IPS-20b (cell line): ENCODE data around the gene L3MBTL3.

Experiments
- H3K27ac ChIP-seq: one replicate; pipeline ENCODE4 v1.5.1; 2013; ENCODE audit warnings: low read length
- H3K27me3 ChIP-seq: 2 replicates; pipeline ENCODE4 v1.6.1; 2013; ENCODE audit warnings: mild to moderate bottlenecking, low read length, inconsistent platforms; ENCODE audit not compliant: insufficient read depth
- H3K36me3 ChIP-seq: 2 replicates; pipeline ENCODE4 v1.6.1; 2013; ENCODE audit warnings: low read depth, mild to moderate bottlenecking, inconsistent platforms, low read length, moderate library complexity; ENCODE audit not compliant: insufficient read depth
- H3K4me1 ChIP-seq: 2 replicates; pipeline ENCODE4 v1.6.1; 2013; ENCODE audit warnings: mild to moderate bottlenecking, control low read depth, inconsistent platforms, low read length, moderate library complexity; ENCODE audit not compliant: insufficient read depth
- H3K4me3 ChIP-seq: 2 replicates; pipeline ENCODE4 v1.5.1; 2013; ENCODE audit warnings: mild to moderate bottlenecking, low read length, inconsistent platforms
- H3K9ac ChIP-seq: 2 replicates; pipeline ENCODE4 v1.6.1; 2013; ENCODE audit warnings: low read depth, mild to moderate bottlenecking, inconsistent platforms, low read length, moderate library complexity
- H3K9me3 ChIP-seq: 2 replicates; pipeline ENCODE4 v1.6.1; 2013; ENCODE audit warnings: mild to moderate bottlenecking, low read depth, low read length, inconsistent platforms; ENCODE audit not compliant: insufficient read depth

L3MBTL3 gene

GRCh38 chr6:130050230-130050629, 31.8 kb downstream of the L3MBTL3 start:
- peaks cover 29% of the 10 kb centered on the region for H3K36me3 ChIP-seq
- H3K27me3 ChIP-seq: no peaks in the 10 kb centered on the region
- no peaks in the 10 kb centered on the region for H3K9me3 ChIP-seq
- H3K27ac ChIP-seq: no peak overlapping the region
- no peaks in the 10 kb centered on the region for H3K4me1 ChIP-seq
- no peak overlapping the region for H3K9ac ChIP-seq
- no peak overlapping the region for H3K4me3 ChIP-seq

- Histone ChIP-seq H3K9me3 (no peaks in the 10 kb centered on the region), H3K27me3 (no peaks in the 10 kb centered on the region), H3K36me3 (peaks cover 49% of the 10 kb centered on the region), H3K4me3 (no peak overlapping the region), H3K4me1 (no peaks in the 10 kb centered on the region), H3K27ac (no peak overlapping the region), H3K9ac (no peak overlapping the region)
These were observed 36.3 kb downstream of the L3MBTL3 start for GRCh38 chr6:130054725-130055124.

GRCh38 chr6:130055271-130055670, 36.9 kb downstream of the L3MBTL3 start:
- Histone ChIP-seq H3K27me3 (no peaks in the 10 kb centered on the region), H3K4me1 (no peaks in the 10 kb centered on the region), H3K4me3 (no peak overlapping the region), H3K36me3 (peaks cover 47% of the 10 kb centered on the region), H3K27ac (no peak overlapping the region), H3K9me3 (no peaks in the 10 kb centered on the region), H3K9ac (no peak overlapping the region)

GRCh38 chr6:130057495-130057894, 39.1 kb downstream of the L3MBTL3 start:
- Histone ChIP-seq H3K4me3 (no peak overlapping the region), H3K9me3 (no peaks in the 10 kb centered on the region), H3K4me1 (no peaks in the 10 kb centered on the region), H3K27ac (no peak overlapping the region), H3K9ac (no peak overlapping the region), H3K36me3 (peaks cover 37% of the 10 kb centered on the region), H3K27me3 (no peaks in the 10 kb centered on the region)

- no peaks in the 10 kb centered on the region for H3K4me1 ChIP-seq
These were observed 45.4 kb downstream of the L3MBTL3 start for GRCh38 chr6:130063806-130064205.

GRCh38 chr6:130065609-130066156, 47.3 kb downstream of the L3MBTL3 start:
- Histone ChIP-seq H3K4me3 (no peak overlapping the region), H3K36me3 (peaks cover 18% of the 10 kb centered on the region), H3K27ac (no peak overlapping the region), H3K4me1 (no peaks in the 10 kb centered on the region), H3K9ac (no peak overlapping the region), H3K9me3 (no peaks in the 10 kb centered on the region), H3K27me3 (no peaks in the 10 kb centered on the region)

More at GRCh38 chr6:130063806-130064205, 45.4 kb downstream of the L3MBTL3 start:
- H3K4me3 ChIP-seq: no peak overlapping the region
- no peak overlapping the region for H3K27ac ChIP-seq
- H3K36me3 ChIP-seq: peaks cover 9% of the 10 kb centered on the region
- no peak overlapping the region for H3K9ac ChIP-seq
- no peaks in the 10 kb centered on the region for H3K27me3 ChIP-seq
- no peaks in the 10 kb centered on the region for H3K9me3 ChIP-seq

GRCh38 chr6:130069485-130069884, 51.1 kb downstream of the L3MBTL3 start:
- no peak overlapping the region for H3K9ac ChIP-seq
- H3K27me3 ChIP-seq: no peaks in the 10 kb centered on the region
- peaks cover 15% of the 10 kb centered on the region for H3K36me3 ChIP-seq

GRCh38 chr6:130070326-130070725, 51.9 kb downstream of the L3MBTL3 start:
- Histone ChIP-seq H3K4me1 (peaks cover under 1% of the 10 kb centered on the region; the same call in 1 of the 2 replicates), H3K27me3 (no peaks in the 10 kb centered on the region), H3K4me3 (no peak overlapping the region), H3K27ac (no peak overlapping the region), H3K9me3 (no peaks in the 10 kb centered on the region), H3K9ac (no peak overlapping the region), H3K36me3 (peaks cover 15% of the 10 kb centered on the region)

More at GRCh38 chr6:130069485-130069884, 51.1 kb downstream of the L3MBTL3 start:
- no peaks in the 10 kb centered on the region for H3K9me3 ChIP-seq
- no peaks in the 10 kb centered on the region; the same call in 1 of the 2 replicates for H3K4me1 ChIP-seq
- no peak overlapping the region for H3K27ac ChIP-seq
- no peak overlapping the region for H3K4me3 ChIP-seq

GRCh38 chr6:130070792-130071191, 52.4 kb downstream of the L3MBTL3 start:
- H3K9me3 ChIP-seq: no peaks in the 10 kb centered on the region
- no peak overlapping the region for H3K9ac ChIP-seq
- H3K27ac ChIP-seq: no peak overlapping the region
- no peaks in the 10 kb centered on the region for H3K27me3 ChIP-seq
- peaks cover 5% of the 10 kb centered on the region for H3K4me1 ChIP-seq
- peaks cover 15% of the 10 kb centered on the region for H3K36me3 ChIP-seq
- H3K4me3 ChIP-seq: no peak overlapping the region

GRCh38 chr6:130075879-130076460, 57.6 kb downstream of the L3MBTL3 start:
- Histone ChIP-seq H3K4me3 (no peak overlapping the region), H3K27ac (no peak overlapping the region), H3K27me3 (no peaks in the 10 kb centered on the region), H3K9ac (no peak overlapping the region), H3K9me3 (no peaks in the 10 kb centered on the region), H3K4me1 (peaks cover 12% of the 10 kb centered on the region), H3K36me3 (peaks cover 3% of the 10 kb centered on the region; the same call in 1 of the 2 replicates)

GRCh38 chr6:130076512-130076911, 58.1 kb downstream of the L3MBTL3 start:
- Histone ChIP-seq H3K27me3 (no peaks in the 10 kb centered on the region), H3K4me3 (no peak overlapping the region), H3K27ac (no peak overlapping the region), H3K9ac (no peak overlapping the region), H3K9me3 (no peaks in the 10 kb centered on the region), H3K36me3 (no peaks in the 10 kb centered on the region), H3K4me1 (peaks cover 12% of the 10 kb centered on the region)

GRCh38 chr6:130090796-130091195, 72.4 kb downstream of the L3MBTL3 start:
- no peaks in the 10 kb centered on the region for H3K27me3 ChIP-seq
- no peak overlapping the region for H3K4me3 ChIP-seq
- H3K9me3 ChIP-seq: no peaks in the 10 kb centered on the region
- H3K9ac ChIP-seq: no peak overlapping the region
- H3K36me3 ChIP-seq: no peaks in the 10 kb centered on the region
- no peaks in the 10 kb centered on the region for H3K4me1 ChIP-seq
- no peak overlapping the region for H3K27ac ChIP-seq
